GM23338 (cell line): ENCODE results near the gene GGN. TPM values are rescaled to one million over a fixed set of nuclear protein-coding genes. Genes with fewer than 3 reads are reported as not detected.

Experiments used
- ATAC-seq: fragments of 200-7000 bp; cut with Tn5 transposase; 3 replicates; pipeline ENCODE4 v1.9.1; 2020
- DNase-seq: peaks from one replicate; pipeline ENCODE4 v3.0.0-alpha.2; 2015; ENCODE audit warnings: low spot score
- H2AFZ ChIP-seq: fragments of 200-600 bp; sonication (generic); 2 replicates; pipeline ENCODE4 v1.8.0; 2016; ENCODE audit warnings: antibody characterized with exemption, mild to moderate bottlenecking, moderate library complexity
- H3F3A ChIP-seq: fragments of 200-600 bp; sonication (generic); replicated peaks from 2 replicates; pipeline ENCODE4 v1.8.0; 2017; ENCODE audit warnings: antibody characterized with exemption, mixed run types, low read depth
- H3K27ac ChIP-seq: fragments of 200-600 bp; sonication (generic); 2 replicates; pipeline ENCODE4 v1.6.1; 2016; ENCODE audit warnings: low read depth
- H3K27me3 ChIP-seq: fragments of 200-600 bp; sonication (generic); 2 replicates; pipeline ENCODE4 v1.8.0; 2016; ENCODE audit warnings: mild to moderate bottlenecking, mixed run types, moderate library complexity; ENCODE audit not compliant: insufficient read depth
- H3K36me3 ChIP-seq: fragments of 200-600 bp; sonication (generic); 2 replicates; pipeline ENCODE4 v1.8.0; 2016; ENCODE audit warnings: mild to moderate bottlenecking; ENCODE audit not compliant: insufficient read depth
- H3K4me1 ChIP-seq: fragments of 200-600 bp; sonication (generic); 2 replicates; pipeline ENCODE4 v1.8.0; 2016; ENCODE audit warnings: mild to moderate bottlenecking, moderate library complexity; ENCODE audit not compliant: insufficient read depth
- H3K4me2 ChIP-seq: fragments of 200-600 bp; sonication (generic); 2 replicates; pipeline ENCODE4 v1.7.1; 2017; ENCODE audit warnings: mixed run types
- H3K4me3 ChIP-seq: fragments of 200-600 bp; sonication (generic); 2 replicates; pipeline ENCODE4 v1.6.1; 2016; ENCODE audit warnings: mixed run types
- H3K79me2 ChIP-seq: fragments of 200-600 bp; sonication (generic); replicated peaks from 2 replicates; pipeline ENCODE4 v1.8.0; 2017; ENCODE audit warnings: mild to moderate bottlenecking; ENCODE audit not compliant: insufficient read depth
- H3K9me2 ChIP-seq: fragments of 200-600 bp; sonication (generic); 2 replicates; pipeline ENCODE4 v1.8.0; 2017; ENCODE audit not compliant: insufficient read depth
- H4K20me1 ChIP-seq: fragments of 200-600 bp; sonication (generic); replicated peaks from 2 replicates; pipeline ENCODE4 v1.8.0; 2017; ENCODE audit warnings: mild to moderate bottlenecking; ENCODE audit not compliant: insufficient read depth
- H3K27ac Mint-ChIP-seq: 2 replicates; pipeline ENCODE4 v1.8.0; 2020; ENCODE audit warnings: inconsistent platforms, mild to moderate bottlenecking, moderate library complexity, mixed read lengths
- H3K27me3 Mint-ChIP-seq: 3 replicates; pipeline ENCODE4 v1.8.0; 2022; ENCODE audit warnings: low read depth, mild to moderate bottlenecking, moderate library complexity, mixed read lengths, inconsistent platforms; ENCODE audit not compliant: insufficient read depth, poor library complexity
- H3K36me3 Mint-ChIP-seq: 3 replicates; pipeline ENCODE4 v1.8.0; 2021; ENCODE audit warnings: low read depth, mild to moderate bottlenecking, inconsistent platforms, moderate library complexity, mixed read lengths
- H3K4me1 Mint-ChIP-seq: 3 replicates; pipeline ENCODE4 v1.8.0; 2020; ENCODE audit warnings: mild to moderate bottlenecking, inconsistent platforms, mixed read lengths
- H3K4me3 Mint-ChIP-seq: 3 replicates; pipeline ENCODE4 v1.8.0; 2021; ENCODE audit warnings: moderate library complexity, mild to moderate bottlenecking, inconsistent platforms, mixed read lengths
- H3K9me3 Mint-ChIP-seq: 3 replicates; pipeline ENCODE4 v1.8.0; 2020; ENCODE audit warnings: moderate library complexity, mild to moderate bottlenecking, inconsistent platforms, mixed read lengths
- CREB1 ChIP-seq: fragments of 250-450 bp; sonication (Bioruptor Pico); IDR thresholded peaks from 2 replicates; pipeline ENCODE4 v1.5.0; 2020; ENCODE audit warnings: low read depth, mild to moderate bottlenecking, moderate library complexity
- CTCF ChIP-seq, 2 experiments: fragments of 200-600 bp in 1 of 2; sonication (generic) in 1 of 2; conservative IDR thresholded peaks; 2 replicates each; pipeline versions ENCODE4 v1.5.1 to v1.6.1; 2016 to 2017; ENCODE audit warnings: antibody characterized with exemption in 2 of 2, low read depth in 2 of 2, mild to moderate bottlenecking in 2 of 2, moderate library complexity in 1 of 2
- ETS1 ChIP-seq: IDR thresholded peaks from 2 replicates; pipeline ENCODE4 v1.6.1; 2016; ENCODE audit warnings: antibody characterized with exemption
- EZH2 ChIP-seq: fragments of 200-600 bp; sonication (generic); IDR thresholded peaks from one replicate; pipeline ENCODE4 v1.8.0; 2017; ENCODE audit warnings: antibody characterized with exemption, mild to moderate bottlenecking, low read depth; ENCODE audit not compliant: unreplicated experiment
- EZH2phosphoT487 ChIP-seq: fragments of 200-600 bp; sonication (generic); IDR thresholded peaks from one replicate; pipeline ENCODE4 v1.8.1; 2018; ENCODE audit warnings: antibody characterized with exemption; ENCODE audit not compliant: unreplicated experiment
- JUNB ChIP-seq: IDR thresholded peaks from one replicate; pipeline ENCODE4 v1.6.1; 2016; ENCODE audit warnings: antibody characterized with exemption; ENCODE audit not compliant: unreplicated experiment
- NANOG ChIP-seq: IDR thresholded peaks from 2 replicates; pipeline ENCODE4 v1.6.1; 2016; ENCODE audit warnings: antibody characterized with exemption, borderline replicate concordance
- POLR2AphosphoS5 ChIP-seq: IDR thresholded peaks from 2 replicates; pipeline ENCODE4 v1.6.1; 2016; ENCODE audit warnings: antibody characterized with exemption, low read depth
- REST ChIP-seq: IDR thresholded peaks from one replicate; pipeline ENCODE4 v1.6.1; 2018; ENCODE audit warnings: antibody characterized with exemption; ENCODE audit not compliant: unreplicated experiment
- STAT1 ChIP-seq: IDR thresholded peaks from one replicate; pipeline ENCODE4 v1.6.1; 2016; ENCODE audit warnings: antibody characterized with exemption; ENCODE audit not compliant: unreplicated experiment
- ZNF114 ChIP-seq: fragments of 250-450 bp; sonication (Bioruptor Pico); IDR thresholded peaks from 2 replicates; pipeline ENCODE4 v1.5.0; 2020; ENCODE audit warnings: mild to moderate bottlenecking, moderate library complexity
- ZNF331 ChIP-seq: fragments of 250-450 bp; sonication (Bioruptor Pico); IDR thresholded peaks from 2 replicates; pipeline ENCODE4 v1.5.0; 2020; ENCODE audit warnings: low read depth, mild to moderate bottlenecking, moderate library complexity
- ZNF462 ChIP-seq: fragments of 250-450 bp; sonication (Bioruptor Pico); IDR thresholded peaks from 2 replicates; pipeline ENCODE4 v1.5.0; 2020; ENCODE audit warnings: mild to moderate bottlenecking, moderate library complexity
- polyA plus RNA-seq: library from polyadenylated mRNA; unstranded; fragments of >200 nt; fragmentation: Nextera tagmentation; extraction: Ambion mirVana; gene quantifications from 2 replicates; pipeline ENCODE4 v1.2.1, GENCODE V29; 2016
- total RNA-seq: library from RNA; depleted of rRNA; stranded (reverse); fragments of >200 nt; shearing (Covaris generic); gene quantifications from 2 replicates; pipeline ENCODE4 v1.2.3, GENCODE V29; 2014

The GGN gene
- total and polyA plus RNA-seq, 2 experiments from 2014 or later, result 0.14 to 1.5 TPM

GRCh38 chr19:38358071-38358470 lies 29.8 kb downstream of the GGN start:
- H3K27me3 Mint-ChIP-seq, result peaks cover 27% of the 10 kb centered on the region
- Histone ChIP-seq H3K4me3 (no peak overlapping the region), H4K20me1 (no peaks in the 10 kb centered on the region; the same call in 1 of the 2 replicates), H3K4me2 (no peak overlapping the region), H2AFZ (no peak overlapping the region), H3K27ac (no peak overlapping the region), H3K79me2 (no peaks in the 10 kb centered on the region), H3F3A (0 out of 2 replicates have a peak, but pooled peaks cover 14% of the 10 kb centered on the region), H3K4me1 (peaks cover 12% of the 10 kb centered on the region), H3K27me3 (peaks cover 29% of the 10 kb centered on the region), H3K36me3 (no peaks in the 10 kb centered on the region), H3K9me2 (no peaks in the 10 kb centered on the region)
- ATAC-seq (no peak), DNase-seq (no peak)
- H3K36me3 Mint-ChIP-seq, result no peaks in the 10 kb centered on the region; the same call in 2 of the 3 replicates
- H3K9me3 Mint-ChIP-seq, result no peaks in the 10 kb centered on the region
- no peak overlapping the region for H3K27ac Mint-ChIP-seq
- no peak overlapping the region for H3K4me3 Mint-ChIP-seq
- no peak for TF ChIP-seq ZNF114 (CRISPR knock-in tag)
- no peak for TF ChIP-seq STAT1
- no peak for TF ChIP-seq REST
- TF ChIP-seq CREB1, result no peak
- no peak for TF ChIP-seq CTCF (conservative IDR thresholded peaks at IDR 0.05; ENCODE audit: low read depth in 2 of 2)
- no peak for TF ChIP-seq ZNF331 (CRISPR knock-in tag)
- TF ChIP-seq EZH2phosphoT487, result no peak
- no peak for TF ChIP-seq ETS1
- no peak for TF ChIP-seq ZNF462 (CRISPR knock-in tag)
- no peak for TF ChIP-seq JUNB
- no peak for TF ChIP-seq EZH2
- TF ChIP-seq NANOG, result no peak
- TF ChIP-seq POLR2AphosphoS5, result no peak
- peaks cover 22% of the 10 kb centered on the region for H3K4me1 Mint-ChIP-seq
